Measurements from ENCODE around the gene SLCO2B1. TPM values are rescaled to one million over a fixed set of nuclear protein-coding genes. Genes with fewer than 3 reads are reported as not detected.

SLCO2B1 gene
- total RNA-seq, 1 experiment from 2014 or later = 0.57 TPM

DNA sequence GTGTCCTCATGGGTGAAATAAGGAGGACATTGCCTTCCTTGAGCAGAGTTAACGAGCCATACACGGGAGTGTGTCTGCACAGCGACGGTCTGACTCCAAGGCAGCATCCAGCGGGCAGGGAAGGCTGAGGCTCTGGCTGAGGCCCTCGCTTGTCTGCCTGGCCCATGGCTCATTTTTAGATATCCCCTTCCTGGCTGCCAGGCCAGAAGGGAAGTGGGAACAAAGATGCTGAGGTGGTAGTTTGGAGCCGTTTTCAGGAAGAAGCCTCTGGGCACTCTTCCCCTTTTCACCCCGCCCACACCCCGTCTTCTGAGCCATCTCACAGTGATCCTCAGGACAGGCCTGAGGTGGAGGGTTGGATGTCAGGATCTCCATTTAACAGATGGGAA, 3.0 kb upstream of the SLCO2B1 start:
- Mint-ChIP-seq H3K27ac (no peak overlapping the region), H3K9me3 (no peaks in the 10 kb centered on the region), H3K27me3 (ENCODE audit: low read depth) (no peaks in the 10 kb centered on the region; the same call in 1 of the 2 replicates), H3K36me3 (no peaks in the 10 kb centered on the region), H3K4me3 (no peak overlapping the region), H3K4me1 (peaks cover 5% of the 10 kb centered on the region)
- DNase-seq (ENCODE audit: low spot score) (no peak), ATAC-seq (no peak)
- POLR2A ChIA-PET = no interaction called here
- TF ChIP-seq FOXJ3 (CRISPR knock-in tag; IDR thresholded peaks at IDR 0.05; ENCODE audit: borderline replicate concordance) (no peak), ZNF121 (CRISPR knock-in tag; IDR thresholded peaks at IDR 0.05) (no peak), ELF4 (CRISPR knock-in tag; IDR thresholded peaks at IDR 0.05; ENCODE audit: low read depth) (no peak), ATF1 (CRISPR knock-in tag; IDR thresholded peaks at IDR 0.05) (no peak), ZNF416 (CRISPR knock-in tag; IDR thresholded peaks at IDR 0.05) (no peak), ARID4B (CRISPR knock-in tag; IDR thresholded peaks at IDR 0.05; ENCODE audit: borderline replicate concordance) (no peak), TEAD1 (CRISPR knock-in tag; IDR thresholded peaks at IDR 0.05) (no peak), ERG (CRISPR knock-in tag; IDR thresholded peaks at IDR 0.05) (no peak), FOXK1 (CRISPR knock-in tag; IDR thresholded peaks at IDR 0.05) (no peak), NR3C1 (CRISPR knock-in tag; conservative IDR thresholded peaks at IDR 0.05; ENCODE audit: low read depth) (no peak), CBFB (CRISPR knock-in tag; IDR thresholded peaks at IDR 0.05; ENCODE audit: low read depth) (no peak), ZNF423 (CRISPR knock-in tag; IDR thresholded peaks at IDR 0.05) (no peak), PREB (CRISPR knock-in tag; IDR thresholded peaks at IDR 0.05; ENCODE audit: borderline replicate concordance) (no peak)
- CTCF ChIA-PET = interaction anchor here (0.9 to 10.2 kb wide), 7 partner anchors 16 to 125 kb away, joined by 3 to 590 read pairs (median 91); partner anchors contain the start of gene TPBGL

- H3K36me3 Mint-ChIP-seq = no peaks in the 10 kb centered on the region
- ChIA-PET CTCF (interaction anchor here (1.2 kb wide), 1 partner anchor 37 kb away, joined by 3 read pairs; no protein-coding TSS in a partner anchor), POLR2A (no interaction called here)
- no peak overlapping the region for H3K4me3 Mint-ChIP-seq
- ATAC-seq (no peak), DNase-seq (ENCODE audit: low spot score) (no peak)
- H3K27ac Mint-ChIP-seq = no peak overlapping the region
- H3K4me1 Mint-ChIP-seq = no peaks in the 10 kb centered on the region; the same call in none of the 2 replicates
- no peaks in the 10 kb centered on the region for H3K9me3 Mint-ChIP-seq
- no peaks in the 10 kb centered on the region; the same call in 1 of the 2 replicates for H3K27me3 Mint-ChIP-seq (ENCODE audit: low read depth)
- TF ChIP-seq ZNF232 (CRISPR knock-in tag; IDR thresholded peaks at IDR 0.05) = no peak
- TF ChIP-seq ELF4 (CRISPR knock-in tag; IDR thresholded peaks at IDR 0.05; ENCODE audit: low read depth) = no peak
- TF ChIP-seq AFF4 (CRISPR knock-in tag; IDR thresholded peaks at IDR 0.05; ENCODE audit: borderline replicate concordance) = no peak
- no peak for TF ChIP-seq USF1 (CRISPR knock-in tag; IDR thresholded peaks at IDR 0.05)
- TF ChIP-seq AR (CRISPR knock-in tag; IDR thresholded peaks at IDR 0.05) = no peak
Measured at GRCh38 chr11:75148436-75148983, 2.4 kb upstream of the SLCO2B1 start.
